AG09319 (cell line): ENCODE results near the gene SLC9A4.

Experiments
- DNase-seq: peaks from one replicate; pipeline ENCODE4 v3.0.0-alpha.2; 2010; ENCODE audit warnings: low read depth; ENCODE audit errors: extremely low read depth
- TF ChIP-seq, protein P1 (sequence below): IDR thresholded peaks from 2 replicates; pipeline ENCODE4 v1.5.1; 2011; ENCODE audit warnings: low read depth, mild to moderate bottlenecking, inconsistent platforms, low read length, moderate library complexity

Gene SLC9A4

DNA sequence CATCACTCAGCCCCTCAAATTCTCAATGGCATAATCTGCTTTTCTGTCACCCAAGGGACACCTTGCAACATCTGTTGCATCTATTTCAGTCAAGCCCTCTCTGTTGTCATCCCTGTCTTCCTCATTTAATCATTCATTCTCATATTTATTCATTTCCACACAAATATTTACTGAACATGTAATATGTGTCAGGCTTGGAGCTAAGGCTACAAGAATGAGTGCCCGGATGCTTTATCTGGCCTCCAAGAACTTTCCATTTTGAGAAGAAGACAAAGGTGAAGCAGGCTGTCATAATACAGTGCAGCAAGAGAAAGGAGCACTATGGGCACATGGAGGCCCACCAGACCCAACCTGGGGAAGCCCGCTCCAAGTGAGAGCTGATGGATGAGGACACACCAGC, 34.4 kb upstream of the SLC9A4 start:
- TF ChIP-seq, protein P1, sequence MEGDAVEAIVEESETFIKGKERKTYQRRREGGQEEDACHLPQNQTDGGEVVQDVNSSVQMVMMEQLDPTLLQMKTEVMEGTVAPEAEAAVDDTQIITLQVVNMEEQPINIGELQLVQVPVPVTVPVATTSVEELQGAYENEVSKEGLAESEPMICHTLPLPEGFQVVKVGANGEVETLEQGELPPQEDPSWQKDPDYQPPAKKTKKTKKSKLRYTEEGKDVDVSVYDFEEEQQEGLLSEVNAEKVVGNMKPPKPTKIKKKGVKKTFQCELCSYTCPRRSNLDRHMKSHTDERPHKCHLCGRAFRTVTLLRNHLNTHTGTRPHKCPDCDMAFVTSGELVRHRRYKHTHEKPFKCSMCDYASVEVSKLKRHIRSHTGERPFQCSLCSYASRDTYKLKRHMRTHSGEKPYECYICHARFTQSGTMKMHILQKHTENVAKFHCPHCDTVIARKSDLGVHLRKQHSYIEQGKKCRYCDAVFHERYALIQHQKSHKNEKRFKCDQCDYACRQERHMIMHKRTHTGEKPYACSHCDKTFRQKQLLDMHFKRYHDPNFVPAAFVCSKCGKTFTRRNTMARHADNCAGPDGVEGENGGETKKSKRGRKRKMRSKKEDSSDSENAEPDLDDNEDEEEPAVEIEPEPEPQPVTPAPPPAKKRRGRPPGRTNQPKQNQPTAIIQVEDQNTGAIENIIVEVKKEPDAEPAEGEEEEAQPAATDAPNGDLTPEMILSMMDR: no peak
- no peak for DNase-seq

- TF ChIP-seq, protein P1: no peak
Observed at GRCh38 chr2:102439065-102439695, 33.8 kb upstream of the SLC9A4 start.

GRCh38 chr2:102442967-102443828, 29.8 kb upstream of the SLC9A4 start:
- DNase-seq: no peak
- TF ChIP-seq, protein P1: peak; percentile 75

More at GRCh38 chr2:102439065-102439695, 33.8 kb upstream of the SLC9A4 start:
- no peak for DNase-seq

DNA sequence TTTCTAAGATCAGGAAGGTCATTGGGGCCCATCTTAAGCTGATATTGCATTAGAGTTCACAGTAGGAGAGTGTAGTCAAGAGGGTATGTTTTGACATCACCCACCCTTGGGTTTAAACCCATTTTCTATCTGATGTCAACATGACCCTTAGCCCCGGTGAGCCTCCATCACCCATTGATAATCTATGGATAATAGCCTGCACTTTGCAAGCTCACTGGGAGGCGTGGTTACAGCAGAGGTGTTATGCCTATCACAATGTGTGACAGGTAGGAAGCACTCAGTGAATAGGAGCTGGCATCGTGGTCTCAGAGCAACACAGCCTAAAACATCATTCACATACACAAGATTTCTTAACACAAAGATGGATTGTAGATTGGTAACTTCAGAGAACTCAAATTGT, 28.8 kb upstream of the SLC9A4 start:
- DNase-seq: no peak

DNA sequence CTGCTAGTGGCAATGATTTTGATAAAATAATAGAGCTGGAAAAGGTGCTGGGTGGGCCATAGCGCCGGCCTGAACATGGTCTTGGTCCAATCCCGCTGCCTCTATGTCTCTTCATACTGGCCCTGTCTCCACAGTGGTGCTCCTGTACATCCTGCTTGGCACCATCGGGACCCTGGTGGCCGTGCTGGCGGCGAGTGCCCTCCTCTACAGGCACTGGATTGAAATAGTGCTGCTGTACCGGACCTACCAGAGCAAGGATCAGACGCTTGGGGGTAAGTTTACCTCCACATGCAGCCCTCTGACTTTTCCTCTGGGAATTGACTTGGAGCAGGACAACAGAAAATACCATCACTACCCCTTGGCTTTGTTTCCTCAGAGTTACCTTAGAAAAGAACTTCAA, 26.1 kb upstream of the SLC9A4 start:
- no peak for DNase-seq
- TF ChIP-seq, protein P1: no peak

More for the DNA sequence above, 28.8 kb upstream of the SLC9A4 start:
- TF ChIP-seq, protein P1: no peak

DNA sequence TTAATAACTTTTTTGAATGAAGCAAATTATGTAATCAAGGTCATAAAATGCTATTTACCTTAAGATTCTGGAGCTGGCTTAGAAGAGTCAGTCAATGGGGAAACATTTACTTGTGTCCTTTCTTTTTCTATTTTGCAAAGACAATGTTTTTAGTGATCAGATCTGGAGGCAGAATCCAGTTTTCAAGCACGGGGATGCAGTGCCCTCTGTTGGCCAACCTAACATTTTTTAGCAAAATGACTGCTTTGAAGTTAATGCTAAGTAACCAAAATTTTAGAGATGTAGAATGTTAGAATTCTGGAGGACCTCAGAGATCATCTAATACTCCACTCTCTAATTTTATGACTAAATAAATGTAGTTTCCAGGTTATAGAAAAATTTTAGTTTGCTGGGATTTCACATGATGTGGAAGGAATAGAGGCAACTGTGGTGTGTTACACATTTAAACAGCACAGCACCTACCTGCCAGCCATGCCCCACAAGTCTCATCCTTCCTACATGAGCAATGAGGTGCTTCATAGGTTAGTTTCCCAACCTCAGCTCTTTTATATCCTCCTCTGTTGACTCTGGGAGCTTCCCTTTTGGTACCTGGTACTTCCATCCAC, 23.6 kb upstream of the SLC9A4 start:
- TF ChIP-seq, protein P1: peak; percentile 73

GRCh38 chr2:102451968-102452367, 21.1 kb upstream of the SLC9A4 start:
- TF ChIP-seq, protein P1: no peak
- DNase-seq: no peak

More for the DNA sequence above, 23.6 kb upstream of the SLC9A4 start:
- no peak for DNase-seq
